Rectal smooth muscle tissue (tissue), 1 donor: Measurements from ENCODE around the gene OGN.
"Not testable (repeated sequence)": the region's sequence is repeated elsewhere in the genome, so short reads cannot be mapped to it uniquely, and the experiment has no call there.

ENCODE experiments used
- H3K27ac ChIP-seq: one replicate; pipeline ENCODE4 v1.7.0; 2013; ENCODE audit warnings: low read depth, low read length, inconsistent platforms
- H3K27me3 ChIP-seq: one replicate; pipeline ENCODE4 v1.7.0; 2013; ENCODE audit warnings: low read length; ENCODE audit not compliant: control insufficient read depth, insufficient read depth
- H3K36me3 ChIP-seq: one replicate; pipeline ENCODE4 v1.7.0; 2013; ENCODE audit warnings: low read length; ENCODE audit not compliant: control insufficient read depth, insufficient read depth
- H3K4me1 ChIP-seq: one replicate; pipeline ENCODE4 v1.7.0; 2013; ENCODE audit warnings: low read length; ENCODE audit not compliant: control insufficient read depth, insufficient read depth
- H3K4me3 ChIP-seq: one replicate; pipeline ENCODE4 v1.7.0; 2013; ENCODE audit warnings: low read length
- H3K9ac ChIP-seq: one replicate; pipeline ENCODE4 v1.7.0; 2013; ENCODE audit warnings: low read length

The OGN gene

DNA sequence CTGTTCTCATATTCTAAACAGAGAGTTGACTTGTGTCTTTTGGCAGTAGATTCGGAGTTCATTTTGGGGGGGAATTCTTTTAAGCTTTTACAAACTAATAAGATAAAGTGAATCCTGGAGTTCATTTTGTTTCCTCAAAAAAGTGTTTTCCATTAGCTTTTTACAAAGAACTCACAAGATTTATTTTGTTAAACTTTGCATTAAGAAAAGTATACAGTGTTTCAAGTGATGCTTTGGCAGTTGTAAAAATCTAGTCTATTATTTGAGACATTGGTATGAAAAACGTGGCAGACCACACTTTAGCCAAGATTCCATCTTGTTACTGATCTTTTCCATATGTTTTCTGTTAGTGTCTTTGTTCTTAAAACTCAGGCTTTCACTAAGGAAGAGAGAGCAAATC lies 21.1 kb upstream of the OGN start:
- H3K9ac ChIP-seq: no peak overlapping the region
- no peaks in the 10 kb centered on the region for H3K27me3 ChIP-seq
- peak overlapping the region; percentile 37 for H3K27ac ChIP-seq
- H3K36me3 ChIP-seq: no peaks in the 10 kb centered on the region
- no peaks in the 10 kb centered on the region for H3K4me1 ChIP-seq
- H3K4me3 ChIP-seq: no peak overlapping the region

DNA sequence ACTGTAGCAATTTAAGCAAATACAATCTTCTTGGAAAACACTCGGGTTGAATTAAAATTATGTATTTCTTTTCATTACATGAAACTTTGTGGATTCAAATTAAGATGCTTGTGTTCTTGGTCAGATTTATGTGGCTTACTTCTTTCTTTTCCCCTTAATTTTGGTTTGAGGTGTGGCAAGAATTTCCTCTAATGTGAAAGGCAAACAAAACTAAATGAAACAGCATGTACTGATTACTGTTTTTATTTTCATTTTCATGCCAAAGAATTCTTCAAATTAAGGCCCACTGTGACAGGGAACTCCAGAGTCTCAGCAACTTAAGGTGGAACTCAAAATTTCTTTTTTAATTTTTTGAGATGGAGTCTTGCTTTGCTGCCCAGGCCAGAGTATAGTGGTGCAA lies 20.0 kb upstream of the OGN start, which contains the start of gene OMD:
OMD (minus strand) TSS at position 132 of the 400 bp plus-strand sequence. CDS start 6,913 bp downstream, outside the sequence.
- no peaks in the 10 kb centered on the region for H3K36me3 ChIP-seq
- H3K4me3 ChIP-seq: no peak within 1 kb of the TSS
- peak within 1 kb of the TSS; percentile 37 for H3K27ac ChIP-seq

GRCh38 chr9:92423612-92424011 lies 19.2 kb upstream of the OGN start:
- Histone ChIP-seq H3K27ac (no peak overlapping the region), H3K4me1 (no peaks in the 10 kb centered on the region), H3K27me3 (no peaks in the 10 kb centered on the region), H3K9ac (no peak overlapping the region), H3K36me3 (no peaks in the 10 kb centered on the region), H3K4me3 (no peak overlapping the region)

More for the DNA sequence above, 20.0 kb upstream of the OGN start, which contains the start of gene OMD:
- Histone ChIP-seq H3K4me1 (no peaks in the 10 kb centered on the region), H3K9ac (no peak within 1 kb of the TSS), H3K27me3 (no peaks in the 10 kb centered on the region)

DNA sequence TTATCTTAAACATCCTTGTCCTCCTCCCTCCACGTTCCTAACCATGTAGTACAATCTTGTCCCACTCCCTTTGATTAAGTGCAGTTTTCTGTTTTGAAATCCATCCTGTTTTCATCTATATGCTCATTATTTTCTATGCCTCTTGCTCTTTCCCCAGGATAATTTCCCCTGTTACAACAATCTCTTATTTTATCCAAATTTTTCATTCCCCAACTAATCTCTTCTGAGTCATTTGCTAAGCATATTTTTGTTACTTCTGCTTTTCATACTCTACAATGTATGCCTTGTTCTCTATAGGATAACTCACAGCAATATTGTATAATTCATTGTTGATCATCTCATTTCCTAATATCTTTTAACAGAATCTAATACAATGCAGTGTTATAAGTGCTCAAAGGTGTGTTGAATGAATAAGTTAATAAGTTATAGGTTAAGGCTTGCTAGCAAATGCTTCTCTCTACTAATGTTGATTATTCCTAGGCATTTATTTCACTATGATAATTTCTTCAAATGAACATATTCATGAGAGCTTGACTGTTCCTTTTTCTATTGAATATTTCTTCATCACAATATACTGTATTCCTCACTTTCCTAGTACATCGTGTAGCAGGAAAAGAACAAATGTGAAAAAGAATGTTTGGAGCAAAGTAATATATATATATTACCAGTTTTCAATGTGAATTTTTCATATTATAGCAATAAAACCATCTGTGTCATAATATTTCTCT lies 18.4 kb upstream of the OGN start:
- H3K36me3 ChIP-seq: no peaks in the 10 kb centered on the region
- H3K4me1 ChIP-seq: no peaks in the 10 kb centered on the region
- no peaks in the 10 kb centered on the region for H3K27me3 ChIP-seq
- no peak overlapping the region for H3K27ac ChIP-seq
- H3K4me3 ChIP-seq: no peak overlapping the region
- no peak overlapping the region for H3K9ac ChIP-seq

DNA sequence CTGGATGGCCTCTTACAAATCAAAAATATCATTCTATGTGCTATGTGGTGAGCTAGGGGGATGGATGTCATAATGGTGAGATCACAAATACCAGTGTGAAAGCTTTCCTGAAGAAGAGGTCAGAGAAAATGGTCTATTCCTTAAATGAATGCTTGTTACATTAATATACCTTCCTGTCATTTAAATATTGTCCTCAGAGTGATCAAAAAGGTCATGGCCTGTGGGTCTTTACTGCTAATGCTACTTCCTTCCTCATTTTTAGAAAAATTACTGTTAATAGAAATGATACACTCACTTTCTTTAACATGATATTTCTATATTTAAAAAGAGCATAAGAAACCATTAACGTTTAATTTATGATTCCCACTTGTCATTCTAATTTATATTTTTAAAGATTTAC lies 10.2 kb upstream of the OGN start:
- H3K27me3 ChIP-seq: no peaks in the 10 kb centered on the region
- peaks cover 5% of the 10 kb centered on the region for H3K4me1 ChIP-seq
- no peaks in the 10 kb centered on the region for H3K36me3 ChIP-seq
- H3K9ac ChIP-seq: no peak overlapping the region
- H3K4me3 ChIP-seq: no peak overlapping the region
- H3K27ac ChIP-seq: no peak overlapping the region

DNA sequence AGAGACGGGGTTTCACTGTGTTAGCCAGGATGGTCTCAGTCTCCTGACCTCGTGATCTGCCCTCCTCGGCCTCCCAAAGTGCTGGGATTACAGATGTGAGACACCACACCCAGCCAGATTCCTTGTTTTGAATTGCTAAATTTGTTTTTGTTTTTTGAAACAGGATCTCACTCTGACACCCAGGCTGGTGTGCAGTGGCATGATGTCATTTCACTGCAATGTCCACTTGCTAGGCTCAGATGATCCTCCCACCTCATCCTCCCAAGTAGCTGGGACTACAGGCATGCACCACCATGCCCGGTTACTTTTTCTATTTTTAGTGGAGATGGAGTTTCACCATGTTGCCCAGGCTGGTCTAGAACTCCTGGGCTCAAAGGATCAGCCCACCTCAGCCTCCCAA lies 6.8 kb upstream of the OGN start:
- H3K27ac ChIP-seq, H3K36me3 ChIP-seq, H3K9ac ChIP-seq, H3K4me3 ChIP-seq, H3K27me3 ChIP-seq: not testable (repeated sequence)
- H3K4me1 ChIP-seq: peaks cover 13% of the 10 kb centered on the region

- no peaks in the 10 kb centered on the region for H3K36me3 ChIP-seq
These were observed 4.5 kb upstream of the OGN start for GRCh38 chr9:92408747-92409478.

GRCh38 chr9:92407818-92408217 lies 3.4 kb upstream of the OGN start:
- Histone ChIP-seq H3K27ac (no peak overlapping the region), H3K9ac (no peak overlapping the region), H3K36me3 (no peaks in the 10 kb centered on the region), H3K4me1 (peaks cover 24% of the 10 kb centered on the region), H3K4me3 (no peak overlapping the region), H3K27me3 (no peaks in the 10 kb centered on the region)

More at GRCh38 chr9:92408747-92409478, 4.5 kb upstream of the OGN start:
- Histone ChIP-seq H3K4me1 (peaks cover 20% of the 10 kb centered on the region), H3K27me3 (no peaks in the 10 kb centered on the region), H3K9ac (no peak overlapping the region), H3K4me3 (no peak overlapping the region), H3K27ac (no peak overlapping the region)

DNA sequence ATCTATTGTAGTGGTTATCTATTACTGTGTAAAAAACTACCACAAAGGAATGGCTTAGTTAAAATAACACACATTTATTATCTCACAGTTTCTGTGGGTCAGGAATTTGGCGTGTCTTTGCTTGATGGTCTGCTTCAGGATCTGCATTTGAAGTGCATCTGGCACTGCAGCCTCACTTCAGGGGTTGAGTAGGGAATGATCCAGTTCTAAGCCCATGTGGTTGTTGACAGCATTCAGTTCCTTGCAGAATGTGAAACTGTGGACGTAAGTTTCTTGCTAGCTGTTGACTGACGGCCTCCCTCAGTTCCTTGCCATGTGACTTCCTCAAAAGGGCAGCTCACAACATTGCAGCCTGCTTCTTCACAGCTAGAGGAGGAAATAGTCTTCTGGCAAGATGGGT lies 2.1 kb upstream of the OGN start:
- H3K36me3 ChIP-seq: no peaks in the 10 kb centered on the region
- H3K4me3 ChIP-seq: peak overlapping the region; percentile 49
- H3K9ac ChIP-seq: no peak overlapping the region
- peaks cover 30% of the 10 kb centered on the region for H3K4me1 ChIP-seq
- peak overlapping the region; percentile 16 for H3K27ac ChIP-seq
- no peaks in the 10 kb centered on the region for H3K27me3 ChIP-seq

DNA sequence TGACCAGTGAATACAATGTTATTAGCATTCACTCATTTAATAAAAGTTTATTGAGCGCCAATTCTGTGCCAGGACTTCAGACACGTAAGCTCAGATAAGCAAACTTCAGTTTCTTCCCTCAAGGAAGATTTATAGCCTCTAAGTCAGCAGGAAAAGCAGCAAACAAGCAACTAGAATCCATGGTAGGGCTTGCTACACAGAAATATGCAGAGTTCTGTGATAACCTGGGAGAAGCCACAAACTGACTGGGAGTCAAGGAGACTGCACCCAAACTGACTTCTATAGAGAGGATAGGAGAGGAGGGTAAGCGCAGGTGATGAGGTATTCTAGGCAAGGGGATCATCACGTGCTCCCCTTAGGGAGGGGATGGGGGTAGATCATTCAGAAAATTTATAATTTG lies 1.4 kb upstream of the OGN start:
- no peak overlapping the region for H3K27ac ChIP-seq
- peak overlapping the region; percentile 49 for H3K4me3 ChIP-seq
- H3K4me1 ChIP-seq: peaks cover 30% of the 10 kb centered on the region
- no peaks in the 10 kb centered on the region for H3K36me3 ChIP-seq
- H3K27me3 ChIP-seq: no peaks in the 10 kb centered on the region
- no peak overlapping the region for H3K9ac ChIP-seq

- H3K27ac ChIP-seq: peak overlapping the region; percentile 40
- H3K4me3 ChIP-seq: peak overlapping the region; percentile 21
- H3K9ac ChIP-seq: no peak overlapping the region
- peaks cover 25% of the 10 kb centered on the region for H3K4me1 ChIP-seq
- no peaks in the 10 kb centered on the region for H3K36me3 ChIP-seq
- no peaks in the 10 kb centered on the region for H3K27me3 ChIP-seq
These were observed 1.3 kb downstream of the OGN start for GRCh38 chr9:92402826-92403745.

DNA sequence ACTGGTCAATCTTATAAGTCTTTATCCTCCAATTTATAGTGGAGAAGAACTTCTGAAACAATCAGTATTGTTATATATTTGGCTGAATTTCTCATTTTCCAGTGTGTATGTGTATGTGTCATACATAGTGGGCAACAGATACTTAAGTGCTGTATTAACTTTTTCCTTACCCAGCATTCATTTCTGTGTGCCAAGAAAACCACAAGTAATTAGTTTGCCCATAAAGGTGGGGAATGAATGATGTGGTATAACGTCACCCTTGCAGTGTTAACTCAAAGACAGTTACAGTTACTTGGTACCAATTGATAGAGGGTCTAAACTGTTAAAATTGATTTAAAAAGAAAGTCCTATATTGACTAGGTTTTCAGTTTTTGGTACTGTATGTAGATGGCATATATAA lies 2.0 kb downstream of the OGN start:
- no peak overlapping the region for H3K27ac ChIP-seq
- H3K27me3 ChIP-seq: no peaks in the 10 kb centered on the region
- no peak overlapping the region for H3K4me3 ChIP-seq
- H3K36me3 ChIP-seq: no peaks in the 10 kb centered on the region
- H3K9ac ChIP-seq: no peak overlapping the region
- peaks cover 25% of the 10 kb centered on the region for H3K4me1 ChIP-seq
